ENCODE data around the gene NUDT22. TPM values are rescaled to one million over a fixed set of nuclear protein-coding genes. Genes with fewer than 3 reads are reported as not detected.

Gene NUDT22
- total and polyA plus RNA-seq, 2 of the 8 experiments (the other 6 are each of a cell fraction or from before 2014, with no cell fraction given), result 43.4 to 69.0 TPM

GRCh38 chr11:64226507-64227051 is 505 bp downstream of the NUDT22 start:
- no peak overlapping the region for H3K27ac ChIP-seq (ENCODE audit: low read depth, low read length)
- peak overlapping the region; percentile 75 for H4K5ac ChIP-seq (ENCODE audit: insufficient read length, low read depth, low read length)
- no peak overlapping the region; the same call in 1 of the 2 replicates for H4K8ac ChIP-seq (ENCODE audit: extremely low read depth, insufficient read depth, low read length)
- peak overlapping the region; percentile 67; the same call in 1 of the 2 replicates for H2AK5ac ChIP-seq (ENCODE audit: low read depth, low read length)
- ChIA-PET CTCF (ENCODE audit: partially characterized antibody) (interaction anchor here (0.6 to 6.5 kb wide), 15 partner anchors 10 to 130 kb away, joined by 3 to 64 read pairs (median 4); partner anchors contain the start of genes FERMT3, FKBP2, KCNK4 and PLCB3), POLR2A (ENCODE audit: partially characterized antibody) (interaction anchor here (1.0 to 14.1 kb wide), 12 partner anchors 12 to 91 kb away, joined by 3 to 253 read pairs (median 7); partner anchors contain the start of genes FERMT3, FKBP2, PLCB3 and PPP1R14B)
- peak overlapping the region; percentile 72 to 93 for H3K4me2 ChIP-seq (ENCODE audit: insufficient read depth in 1 of 2, low read depth in 2 of 2, low read length in 2 of 2)
- H3K27me3 ChIP-seq (replicated peaks in 1 of 4; ENCODE audit: control insufficient read depth in 3 of 4, extremely low read depth in 1 of 4, insufficient read depth in 3 of 4, low read length in 3 of 4), result no peaks in the 10 kb centered on the region
- H2AFZ ChIP-seq (ENCODE audit: low read length), result no peak overlapping the region
- H3K56ac ChIP-seq (replicated peaks; ENCODE audit: insufficient read length, low read depth, low read length), result peak overlapping the region; percentile 52
- TF ChIP-seq FOSL1 (IDR thresholded peaks at IDR 0.05; ENCODE audit: insufficient read depth, low read depth, low read length) (no peak), JUND (IDR thresholded peaks at IDR 0.05; ENCODE audit: low read length) (no peak), RBBP5 (IDR thresholded peaks at IDR 0.05; ENCODE audit: borderline replicate concordance, low read depth, low read length) (no peak), YY1 (IDR thresholded peaks at IDR 0.05; ENCODE audit: low read depth, low read length) (no peak), SAP30 (IDR thresholded peaks at IDR 0.05; ENCODE audit: insufficient read depth, insufficient replicate concordance, low read length) (no peak), KDM4A (IDR thresholded peaks at IDR 0.05; ENCODE audit: low read depth, low read length, severe bottlenecking) (no peak)
- no peak overlapping the region; the same call in 1 of the 2 replicates for H2BK15ac ChIP-seq (ENCODE audit: low read length)
- H3K14ac ChIP-seq (ENCODE audit: insufficient read length), result no peak overlapping the region
- peak overlapping the region; percentile 90 for H3K18ac ChIP-seq (ENCODE audit: extremely low read depth, low read length)
- H3K36me3 ChIP-seq (ENCODE audit: control insufficient read depth in 2 of 4, insufficient read depth in 4 of 4, low read length in 3 of 4), result peaks cover 0 to 7% (median 1%) of the 10 kb centered on the region in 4 experiments; a peak in 2 of 8 replicates
- H3K9ac ChIP-seq (replicated peaks in 1 of 4; ENCODE audit: extremely low read depth in 1 of 4, low read depth in 3 of 4, low read length in 3 of 4), result peak overlapping the region in 2 of 4 experiments; percentile 62 to 66; a peak in 4 of 7 replicates
- DNase-seq (ENCODE audit: low read depth in 1 of 2, low spot score in 2 of 2), result no peak
- no peak for FAIRE-seq
- H3K79me2 ChIP-seq (ENCODE audit: control insufficient read depth in 1 of 2, insufficient read depth in 2 of 2, low read length in 2 of 2), result no peaks in the 10 kb centered on the region
- peaks cover 16% of the 10 kb centered on the region for H3K23me2 ChIP-seq (ENCODE audit: low read depth, low read length)
- H2BK20ac ChIP-seq (ENCODE audit: low read length), result no peak overlapping the region
- no peaks in the 10 kb centered on the region for H3K79me1 ChIP-seq (ENCODE audit: low read depth, low read length)
- peak overlapping the region; percentile 63 to 90 (median 84) for H3K4me3 ChIP-seq (ENCODE audit: extremely low read depth in 1 of 4, insufficient read depth in 2 of 4, low read depth in 3 of 4, low read length in 4 of 4)
- 26% methylated on average over 24 of the region's 26 CpGs; no CpG with 5 or more reads in 1 of the 2 experiments for WGBS, 2 experiments (ENCODE audit: extremely low coverage in 1 of 2, insufficient coverage in 1 of 2, insufficient read length in 1 of 2, insufficient replicate concordance in 2 of 2, low coverage in 1 of 2, low lambda C conversion rate in 2 of 2, missing lambda C conversion rate in 1 of 2)
- H3K4ac ChIP-seq (replicated peaks; ENCODE audit: insufficient read length, low read depth, low read length), result peak overlapping the region; percentile 87
- 0 out of 2 replicates have a peak overlapping the region, but pooled peaks have one; percentile 55 for H2BK12ac ChIP-seq (ENCODE audit: low read depth, low read length)
- H3K4me1 ChIP-seq (replicated peaks in 1 of 4; ENCODE audit: control insufficient read depth in 3 of 4, insufficient read depth in 4 of 4, low read length in 3 of 4), result peaks cover 0 to 25% (median 16%) of the 10 kb centered on the region in 4 experiments; a peak in 6 of 7 replicates
- no peaks in the 10 kb centered on the region for H3K9me3 ChIP-seq (ENCODE audit: insufficient read depth in 2 of 2, low read depth in 1 of 2, low read length in 1 of 2)
- H2BK120ac ChIP-seq (replicated peaks; ENCODE audit: low read depth, low read length), result no peak overlapping the region
- H3K23ac ChIP-seq (ENCODE audit: insufficient read length), result no peak overlapping the region
- peaks cover 0 to 7% of the 10 kb centered on the region in 2 experiments for H4K20me1 ChIP-seq (replicated peaks in 1 of 2; ENCODE audit: control insufficient read depth in 1 of 2, insufficient read depth in 2 of 2, low read length in 2 of 2)
- peak overlapping the region; percentile 77 for H4K91ac ChIP-seq (replicated peaks; ENCODE audit: insufficient read length, low read length)
- H2BK5ac ChIP-seq (ENCODE audit: low read depth, low read length), result peak overlapping the region; percentile 77

All from H1 (cell line).